HS-5 (cell line): ENCODE results near the gene SECTM1.
"Not testable (repeated sequence)": the region's sequence is repeated elsewhere in the genome, so short reads cannot be mapped to it uniquely, and the experiment has no call there.

Source experiments
- DNase-seq: peaks from one replicate; pipeline ENCODE4 v3.0.0-alpha.2; 2012; ENCODE audit warnings: low read depth

SECTM1 gene

DNA sequence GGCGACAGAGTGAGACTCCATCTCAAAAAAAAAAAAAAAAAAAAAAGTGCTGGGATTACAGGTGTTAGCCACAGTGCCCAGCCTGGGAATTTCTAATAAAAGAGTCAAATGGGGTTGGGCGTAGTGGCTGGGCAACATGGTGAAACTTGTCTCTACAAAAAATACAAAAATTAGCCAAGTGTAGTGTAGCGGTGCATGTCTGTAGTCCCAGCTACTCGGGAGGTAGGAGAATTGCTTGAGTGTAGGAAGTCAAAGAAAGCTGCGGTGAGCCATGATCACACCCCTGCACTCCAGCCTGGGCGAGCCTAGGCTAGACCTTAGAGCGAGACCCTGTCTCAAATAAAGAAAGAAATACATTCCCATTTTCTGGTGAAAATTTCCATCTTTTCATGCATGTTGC is 35.6 kb upstream of the SECTM1 start:
- DNase-seq = no peak

GRCh38 chr17:82367724-82368524 is 34.4 kb upstream of the SECTM1 start:
- no peak for DNase-seq

GRCh38 chr17:82366749-82367148 is 33.2 kb upstream of the SECTM1 start:
- no peak for DNase-seq

DNA sequence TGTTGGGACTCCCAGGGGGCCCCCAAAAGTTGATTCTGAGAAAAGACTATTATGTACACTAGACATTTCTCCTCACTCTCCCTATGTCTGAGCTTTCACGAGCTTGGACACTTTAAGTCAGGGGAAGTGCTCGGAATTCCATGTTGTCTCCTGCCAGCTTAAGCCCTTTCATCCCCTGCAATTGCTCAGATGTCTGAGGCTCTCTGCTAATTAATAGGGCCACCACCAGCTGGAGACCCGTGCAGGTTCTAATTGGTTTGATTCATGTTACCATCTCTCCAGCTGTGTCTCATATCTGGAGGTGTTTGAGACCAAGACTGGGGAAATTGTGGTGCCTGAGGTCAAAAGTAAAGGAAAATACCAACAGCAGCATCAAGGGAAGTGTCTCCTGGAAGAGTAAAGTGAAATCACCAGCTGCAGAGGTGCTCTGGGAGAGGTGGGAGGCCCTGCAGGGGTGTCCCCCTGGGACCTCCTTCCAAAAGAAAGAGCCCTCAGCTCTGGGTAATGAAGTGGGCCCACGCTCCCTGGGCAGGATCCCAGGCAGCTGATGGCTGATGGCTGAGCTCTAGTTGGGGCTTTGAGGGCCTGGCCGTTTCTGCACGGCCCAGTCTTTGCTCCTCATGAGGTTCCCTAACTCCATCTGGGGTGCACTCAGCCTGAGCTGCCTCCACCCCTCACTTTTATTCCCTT is 32.2 kb upstream of the SECTM1 start:
- no peak for DNase-seq

DNA sequence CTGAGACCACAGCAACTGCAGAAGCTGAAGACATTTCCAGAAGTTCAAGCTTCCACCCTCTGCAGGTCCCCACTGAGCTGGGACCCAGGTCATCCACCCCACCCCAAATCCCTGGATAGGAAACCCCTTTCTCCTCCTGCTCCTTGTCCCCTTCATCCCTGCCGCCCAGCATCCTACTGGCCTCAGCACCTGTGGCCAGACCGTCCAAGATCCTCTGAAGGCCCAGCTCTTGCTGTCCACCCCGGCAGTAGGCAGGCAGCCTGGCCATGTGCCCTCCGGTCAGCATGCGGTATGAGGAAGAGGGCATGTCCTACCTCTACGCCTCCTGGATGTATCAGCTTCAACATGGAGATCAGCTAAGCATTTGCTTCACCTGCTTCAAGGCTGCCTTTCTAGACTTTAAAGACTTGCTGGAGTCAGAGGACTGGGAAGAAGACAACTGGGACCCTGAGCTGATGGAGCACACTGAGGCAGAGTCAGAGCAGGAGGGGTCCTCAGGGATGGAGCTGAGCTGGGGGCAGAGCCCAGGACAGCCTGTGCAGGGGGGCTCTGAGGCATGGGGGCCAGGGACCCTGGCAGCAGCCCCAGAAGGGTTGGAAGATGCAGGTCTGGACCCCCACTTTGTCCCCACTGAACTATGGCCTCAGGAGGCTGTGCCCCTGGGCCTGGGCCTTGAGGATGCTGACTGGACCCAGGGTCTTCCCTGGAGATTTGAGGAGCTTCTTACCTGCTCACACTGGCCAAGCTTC is 28.5 kb upstream of the SECTM1 start:
- no peak for DNase-seq

- DNase-seq = not testable (repeated sequence)
Observed at GRCh38 chr17:82359451-82360074, 26.0 kb upstream of the SECTM1 start.

GRCh38 chr17:82358465-82359350 is 25.1 kb upstream of the SECTM1 start, which contains the start of gene TEX19:
TSS of gene TEX19 (plus strand) at chr17:82359247. CDS start at chr17:82362151, 2,904 bp downstream.
- DNase-seq = no peak

DNA sequence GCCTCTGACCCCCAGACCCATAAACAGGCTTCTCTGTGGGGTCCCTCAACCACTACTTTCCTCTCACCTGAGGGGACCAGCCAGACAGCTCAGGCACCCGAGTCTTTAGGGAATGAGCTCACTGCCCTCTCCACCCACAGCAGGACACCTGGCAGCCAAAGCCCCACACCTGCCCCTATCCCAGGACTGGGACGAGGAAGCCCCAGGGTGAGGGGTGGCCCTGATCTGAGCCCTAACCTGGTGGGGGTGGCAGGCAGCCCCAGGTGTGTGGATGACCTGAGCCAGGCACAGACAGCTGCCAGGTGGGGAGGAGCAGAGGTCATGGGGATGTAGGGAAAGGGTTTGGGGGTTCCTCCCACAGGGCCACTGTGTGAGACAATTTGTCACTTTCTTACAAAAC is 23.8 kb upstream of the SECTM1 start:
- DNase-seq = no peak

- no peak for DNase-seq
Observed at GRCh38 chr17:82356845-82357355, 23.3 kb upstream of the SECTM1 start.

DNA sequence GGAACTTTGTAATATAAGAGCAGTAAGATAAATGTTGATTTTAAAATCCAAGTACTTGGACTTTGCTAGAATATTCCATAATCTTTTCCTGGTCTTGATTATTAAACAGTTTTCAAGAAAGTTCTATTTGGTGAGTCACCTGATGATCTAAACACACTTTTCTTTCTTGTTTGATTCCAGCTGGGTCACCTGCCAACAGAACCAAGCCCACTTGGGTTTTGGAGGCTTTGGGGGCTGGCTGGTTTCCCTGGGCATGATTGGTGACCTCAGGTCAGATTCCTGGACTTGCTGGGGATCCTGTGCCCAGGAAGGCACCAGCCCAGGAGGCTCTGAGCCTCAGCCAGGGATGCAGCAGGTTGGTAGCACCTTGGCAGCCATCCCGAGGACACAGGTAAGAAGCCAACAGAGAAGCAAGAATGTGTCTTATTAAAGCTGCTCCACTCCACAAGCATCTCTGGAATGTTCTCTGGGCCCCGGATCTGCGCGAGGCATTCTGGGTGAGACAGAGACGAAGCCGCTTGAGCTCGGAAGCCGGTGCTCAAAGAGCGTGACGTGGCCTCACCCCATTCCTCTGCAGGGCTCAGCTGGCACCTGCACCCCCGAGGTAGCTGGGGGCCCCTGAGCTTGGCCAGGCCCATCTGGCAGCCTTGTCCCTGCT is 22.3 kb upstream of the SECTM1 start:
- no peak for DNase-seq

GRCh38 chr17:82354804-82355308 is 21.3 kb upstream of the SECTM1 start:
- no peak for DNase-seq

- no peak for DNase-seq
Observed at GRCh38 chr17:82353484-82353883, 19.9 kb upstream of the SECTM1 start.

GRCh38 chr17:82351713-82352488 is 18.3 kb upstream of the SECTM1 start:
- DNase-seq = peak; percentile 53

- DNase-seq = no peak
Observed at GRCh38 chr17:82351254-82351712, 17.7 kb upstream of the SECTM1 start.

DNA sequence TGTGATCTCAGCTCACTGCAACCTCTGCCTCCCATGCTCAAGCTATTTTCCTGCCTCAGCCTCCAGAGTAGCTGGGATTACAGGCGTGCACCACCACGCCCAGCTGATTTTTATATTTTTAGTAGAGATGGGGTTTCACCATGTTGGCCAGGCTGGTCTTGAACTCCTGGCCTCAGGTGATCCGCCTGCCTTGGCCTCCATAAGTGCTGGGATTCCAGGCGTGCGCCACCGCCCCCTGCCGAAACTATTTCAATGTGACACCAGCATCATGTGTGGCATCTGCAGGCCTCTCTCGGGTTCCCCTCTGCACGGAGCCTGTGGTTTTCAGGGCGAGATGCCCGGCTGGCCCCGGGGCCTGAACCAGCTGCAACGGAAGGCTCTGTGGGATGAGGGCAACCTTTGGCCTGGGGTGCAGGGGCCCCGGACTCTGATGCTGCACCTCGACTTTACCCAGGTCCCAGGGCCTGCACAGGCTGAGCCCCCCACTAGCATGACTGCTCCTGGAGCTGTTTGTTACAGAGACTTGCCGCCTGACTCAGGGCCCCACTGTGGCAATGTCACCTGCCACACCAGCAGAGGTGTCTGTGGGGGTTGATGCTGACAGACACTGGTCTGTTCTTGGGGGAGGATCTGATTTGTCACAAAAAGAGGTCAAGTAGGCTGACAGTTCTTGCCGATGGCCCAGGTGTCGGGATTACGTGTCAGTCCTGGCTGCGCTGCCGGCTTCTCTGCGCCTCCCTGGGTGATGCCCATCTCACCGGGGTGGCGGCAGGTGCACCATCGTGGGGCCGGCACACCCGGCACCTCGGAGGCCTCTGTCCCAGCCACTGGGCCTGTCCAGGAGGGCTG is 16.8 kb upstream of the SECTM1 start:
- DNase-seq = no peak

- peak; percentile 25 for DNase-seq
Observed at GRCh38 chr17:82349287-82349701, 15.7 kb upstream of the SECTM1 start.

DNA sequence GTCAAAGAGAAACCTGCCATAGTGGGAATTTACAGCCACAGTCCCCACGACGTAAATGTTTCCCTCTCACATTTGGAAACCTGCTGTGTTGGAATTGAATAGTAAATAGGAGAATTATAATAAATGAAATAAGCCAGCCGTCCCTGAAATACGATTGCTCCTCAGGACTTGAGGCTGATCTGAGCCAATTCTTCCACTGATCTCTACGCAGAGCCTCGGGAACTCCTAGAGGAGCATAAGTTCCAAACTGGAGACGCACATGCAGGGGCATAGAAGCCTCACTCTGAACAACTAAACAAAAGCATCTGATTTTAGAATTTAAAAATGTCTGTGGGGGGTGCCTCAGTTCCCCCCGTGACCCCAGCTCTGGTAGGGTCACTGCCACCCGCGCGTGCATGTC is 15.3 kb upstream of the SECTM1 start:
- no peak for DNase-seq

DNA sequence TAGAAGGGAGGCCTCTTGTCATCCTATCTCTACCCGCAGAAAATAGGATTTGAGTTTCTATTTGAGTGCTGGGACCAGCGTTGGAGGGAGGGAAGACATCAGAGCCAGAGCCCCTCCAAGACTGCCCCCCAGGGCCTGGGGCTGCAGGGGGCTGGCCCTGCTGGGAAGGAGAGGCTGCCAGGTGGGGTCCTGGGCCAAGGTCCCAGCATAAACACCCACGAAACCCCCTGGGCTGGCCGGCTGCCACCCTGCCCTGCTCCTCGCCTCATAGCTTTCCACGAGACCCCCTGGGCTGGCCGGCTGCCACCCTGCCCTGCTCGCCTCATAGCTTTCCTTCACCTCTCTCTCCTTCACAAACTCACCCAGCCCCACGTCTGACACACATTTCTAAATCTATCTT is 14.9 kb upstream of the SECTM1 start:
- no peak for DNase-seq
